HEK293 (cell line): ENCODE data around the gene DBN1.

Experiments used
- CTCF ChIA-PET: fragments of 350-600 bp; formaldehyde crosslinking; extraction: SDS; loops from one replicate; lab custom pipeline; 2021; ENCODE audit warnings: antibody characterized with exemption; lab: Yijun Ruan, JAX
- POLR2A ChIA-PET: fragments of 300-600 bp; formaldehyde crosslinking; extraction: SDS; loops from one replicate; lab custom pipeline; 2020; ENCODE audit warnings: antibody characterized with exemption, inconsistent platforms; lab: Yijun Ruan, JAX
- H3K27ac ChIP-seq: fragments of 200-500 bp; sonication (Bioruptor generic); 2 replicates; pipeline ENCODE4 v1.5.1; 2014; ENCODE audit warnings: low read depth, low read length, control low read depth, inconsistent platforms; ENCODE audit errors: extremely low read depth
- H3K36me3 ChIP-seq, 2 experiments: fragments of 200-500 bp in 1 of 2; sonication (Bioruptor generic) in 1 of 2; 1 replicate in 1 of 2; 2 replicates in 1 of 2; pipeline ENCODE4 v1.5.1; 2014 to 2017; ENCODE audit warnings: inconsistent platforms in 2 of 2, low read length in 2 of 2; ENCODE audit not compliant: control insufficient read depth in 2 of 2, insufficient read depth in 1 of 2
- H3K4me1 ChIP-seq: fragments of 200-500 bp; sonication (Bioruptor generic); 2 replicates; pipeline ENCODE4 v1.5.1; 2014; ENCODE audit warnings: mild to moderate bottlenecking, low read length, inconsistent platforms; ENCODE audit not compliant: control insufficient read depth, insufficient read depth
- H3K4me3 ChIP-seq: 2 replicates; pipeline ENCODE4 v1.5.1; 2011; ENCODE audit warnings: low read depth, mild to moderate bottlenecking, control low read depth, low read length, moderate library complexity
- H3K9me3 ChIP-seq: fragments of 200-500 bp; sonication (Bioruptor generic); 2 replicates; pipeline ENCODE4 v1.5.1; 2014; ENCODE audit warnings: low read depth, low read length, inconsistent platforms; ENCODE audit not compliant: control insufficient read depth, insufficient read depth
- CTCF ChIP-seq: fragments of 450-650 bp; formaldehyde crosslinking; IDR thresholded peaks from 2 replicates; pipeline ENCODE4 v1.5.1; 2016; ENCODE audit warnings: missing biosample characterization, missing genetic modification characterization
- EGR2 ChIP-seq: fragments of 450-650 bp; formaldehyde crosslinking; IDR thresholded peaks from 2 replicates; pipeline ENCODE4 v1.5.1; 2016; ENCODE audit warnings: low read depth, missing biosample characterization, missing genetic modification characterization
- TSHZ1 ChIP-seq: fragments of 450-650 bp; formaldehyde crosslinking; IDR thresholded peaks from 2 replicates; pipeline ENCODE4 v1.5.1; 2016; ENCODE audit warnings: missing biosample characterization, missing genetic modification characterization, borderline replicate concordance
- ZBTB20 ChIP-seq: fragments of 450-650 bp; formaldehyde crosslinking; IDR thresholded peaks from 2 replicates; pipeline ENCODE4 v1.5.1; 2016; ENCODE audit warnings: missing biosample characterization, missing genetic modification characterization
- ZBTB49 ChIP-seq: fragments of 450-650 bp; formaldehyde crosslinking; IDR thresholded peaks from 2 replicates; pipeline ENCODE4 v1.5.1; 2016; ENCODE audit warnings: missing biosample characterization, missing genetic modification characterization, low read depth
- ZFHX2 ChIP-seq: fragments of 450-650 bp; formaldehyde crosslinking; conservative IDR thresholded peaks from 2 replicates; pipeline ENCODE4 v1.5.1; 2016; ENCODE audit warnings: missing biosample characterization, missing genetic modification characterization
- ZIC2 ChIP-seq: fragments of 450-650 bp; formaldehyde crosslinking; IDR thresholded peaks from 2 replicates; pipeline ENCODE4 v1.5.1; 2016; ENCODE audit warnings: missing biosample characterization, missing genetic modification characterization
- ZNF132 ChIP-seq: fragments of 450-650 bp; formaldehyde crosslinking; IDR thresholded peaks from 2 replicates; pipeline ENCODE4 v1.5.1; 2017; ENCODE audit warnings: missing biosample characterization, missing genetic modification characterization, borderline replicate concordance
- ZNF146 ChIP-seq: fragments of 450-650 bp; formaldehyde crosslinking; IDR thresholded peaks from 2 replicates; pipeline ENCODE4 v1.5.1; 2016; ENCODE audit warnings: missing biosample characterization, missing genetic modification characterization
- ZNF169 ChIP-seq: fragments of 450-650 bp; formaldehyde crosslinking; IDR thresholded peaks from 2 replicates; pipeline ENCODE4 v1.5.1; 2016; ENCODE audit warnings: missing biosample characterization, missing genetic modification characterization
- ZNF175 ChIP-seq: fragments of 450-650 bp; formaldehyde crosslinking; IDR thresholded peaks from 2 replicates; pipeline ENCODE4 v1.5.1; 2016; ENCODE audit warnings: missing biosample characterization, missing genetic modification characterization
- ZNF184 ChIP-seq: fragments of 450-650 bp; IDR thresholded peaks from 2 replicates; pipeline ENCODE4 v1.5.1; 2018; ENCODE audit warnings: missing biosample characterization, mild to moderate bottlenecking, missing genetic modification characterization
- ZNF26 ChIP-seq: fragments of 450-650 bp; formaldehyde crosslinking; IDR thresholded peaks from 2 replicates; pipeline ENCODE4 v1.5.1; 2016; ENCODE audit warnings: missing biosample characterization, missing genetic modification characterization
- ZNF274 ChIP-seq, 2 experiments: fragments of 200-500 bp in 1 of 2; fragments of 450-650 bp in 1 of 2; sonication (Bioruptor generic) in 1 of 2; formaldehyde crosslinking in 1 of 2; IDR thresholded peaks; 2 replicates each; pipeline versions ENCODE4 v1.5.1 to v1.6.1; 2014 to 2016; ENCODE audit warnings: borderline replicate concordance in 1 of 2, inconsistent platforms in 1 of 2, low read length in 1 of 2, missing biosample characterization in 1 of 2, missing genetic modification characterization in 1 of 2
- ZNF610 ChIP-seq: fragments of 450-650 bp; formaldehyde crosslinking; IDR thresholded peaks from 2 replicates; pipeline ENCODE4 v1.5.1; 2016; ENCODE audit warnings: missing biosample characterization, missing genetic modification characterization, borderline replicate concordance
- ZNF76 ChIP-seq: fragments of 450-650 bp; formaldehyde crosslinking; IDR thresholded peaks from 2 replicates; pipeline ENCODE4; 2016; ENCODE audit warnings: low read depth, missing biosample characterization, missing genetic modification characterization, borderline replicate concordance
- ZNF843 ChIP-seq: fragments of 450-650 bp; formaldehyde crosslinking; IDR thresholded peaks from 2 replicates; pipeline ENCODE4 v1.5.1; 2016; ENCODE audit warnings: missing biosample characterization, missing genetic modification characterization

The DBN1 gene

GRCh38 chr5:177465044-177465443 lies 8.4 kb downstream of the DBN1 start:
- no peak overlapping the region for H3K27ac ChIP-seq
- CTCF ChIA-PET = interaction anchor here (0.7 to 1.6 kb wide), 3 partner anchors 8 to 39 kb away, joined by 4 read pairs; no protein-coding TSS in a partner anchor
- peaks cover 19 to 73% of the 10 kb centered on the region in 2 experiments; a peak in 2 of 3 replicates for H3K36me3 ChIP-seq
- TF ChIP-seq ZNF610 (no peak), ZNF184 (0 out of 2 replicates have a peak, but pooled peaks have one; percentile 12), ZNF146 (tag by site-specific recombination) (peak; percentile 65)
- TF ChIP-seq, all 188 proteins: peak for 2
- Histone ChIP-seq H3K4me1 (no peaks in the 10 kb centered on the region), H3K4me3 (no peak overlapping the region), H3K9me3 (no peaks in the 10 kb centered on the region)
- POLR2A ChIA-PET = interaction anchor here (1.0 to 2.2 kb wide), 2 partner anchors 10 to 11 kb away, joined by 3 to 8 read pairs; no protein-coding TSS in a partner anchor

- TF ChIP-seq ZNF26 (tag by site-specific recombination) (no peak), ZBTB20 (tag by site-specific recombination) (no peak), TSHZ1 (tag by site-specific recombination) (no peak), ZNF76 (tag by site-specific recombination) (no peak), ZNF175 (tag by site-specific recombination) (no peak), ZNF843 (tag by site-specific recombination) (no peak), ZNF132 (no peak), ZNF169 (tag by site-specific recombination) (no peak), ZIC2 (tag by site-specific recombination) (peak; percentile 14; the same call in 1 of the 2 replicates), ZBTB49 (tag by site-specific recombination) (no peak), CTCF (tag by site-specific recombination) (no peak), ZFHX2 (peak; percentile 51; the same call in 1 of the 2 replicates), ZNF274 (IDR thresholded peaks at IDR 0.05; ENCODE audit: low read length) (no peak), ZNF274 (tag by site-specific recombination; IDR thresholded peaks at IDR 0.05; ENCODE audit: borderline replicate concordance) (no peak), EGR2 (tag by site-specific recombination) (peak; percentile 67)
- TF ChIP-seq, all 188 proteins: peak for 3
- CTCF ChIA-PET = interaction anchor here (0.6 kb wide), 1 partner anchor 114 kb away, joined by 3 read pairs; no protein-coding TSS in a partner anchor
- H3K4me3 ChIP-seq = no peak overlapping the region
- no peaks in the 10 kb centered on the region for H3K4me1 ChIP-seq
- POLR2A ChIA-PET = interaction anchor here (1.6 kb wide), 1 partner anchor 10 kb away, joined by 8 read pairs; no protein-coding TSS in a partner anchor
- H3K36me3 ChIP-seq = peaks cover 19 to 76% of the 10 kb centered on the region in 2 experiments; a peak in 2 of 3 replicates
- H3K27ac ChIP-seq = no peak overlapping the region
- no peaks in the 10 kb centered on the region for H3K9me3 ChIP-seq
These were observed 11.3 kb downstream of the DBN1 start for GRCh38 chr5:177462021-177462670.
